NCI-H187 (cell line): ENCODE data around the gene SIAH3.

Experiments
- DNase-seq, 2 experiments: peaks; one replicate each; lab custom pipeline; 2025; lab: John Stamatoyannopoulos, UW

The SIAH3 gene

DNA sequence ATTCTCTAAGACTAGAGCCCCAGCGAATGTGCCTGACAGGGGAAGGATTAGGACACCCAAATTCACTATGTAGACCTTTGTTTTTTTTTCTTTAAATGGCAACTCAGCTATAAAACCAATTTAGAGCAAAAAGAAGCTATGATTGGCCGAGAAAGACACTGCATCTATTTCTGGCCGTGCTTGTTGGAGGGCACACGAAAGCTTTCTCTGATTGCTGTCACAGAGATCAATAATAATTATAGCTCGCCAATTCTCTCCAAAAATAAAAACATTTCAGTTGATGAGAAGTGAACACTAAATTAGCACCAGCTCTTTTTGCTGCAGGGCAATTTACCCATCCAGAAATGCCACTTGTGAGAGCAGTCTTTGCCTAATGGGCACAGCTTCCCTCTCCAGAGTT is 118.2 kb downstream of the SIAH3 start:
- no peak for DNase-seq

DNA sequence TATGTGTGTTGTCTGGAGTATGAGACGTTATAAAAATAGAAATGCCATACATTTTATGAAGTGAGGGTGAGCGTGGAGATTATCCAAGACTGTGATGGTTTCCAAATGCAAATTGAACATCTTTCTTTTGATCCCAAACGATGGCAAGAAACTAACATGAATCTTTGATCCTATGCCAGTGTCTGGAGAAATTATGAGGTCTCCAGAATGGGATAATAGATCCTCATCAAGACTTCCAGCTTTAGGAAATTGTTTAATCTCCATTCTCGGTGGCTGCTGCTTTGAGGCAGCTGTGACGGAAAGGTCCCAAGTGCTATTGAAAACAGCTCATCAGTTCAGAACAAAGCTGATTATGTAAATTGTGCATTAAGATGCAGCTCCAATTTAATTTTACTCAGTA is 118.6 kb downstream of the SIAH3 start:
- DNase-seq: no peak

DNA sequence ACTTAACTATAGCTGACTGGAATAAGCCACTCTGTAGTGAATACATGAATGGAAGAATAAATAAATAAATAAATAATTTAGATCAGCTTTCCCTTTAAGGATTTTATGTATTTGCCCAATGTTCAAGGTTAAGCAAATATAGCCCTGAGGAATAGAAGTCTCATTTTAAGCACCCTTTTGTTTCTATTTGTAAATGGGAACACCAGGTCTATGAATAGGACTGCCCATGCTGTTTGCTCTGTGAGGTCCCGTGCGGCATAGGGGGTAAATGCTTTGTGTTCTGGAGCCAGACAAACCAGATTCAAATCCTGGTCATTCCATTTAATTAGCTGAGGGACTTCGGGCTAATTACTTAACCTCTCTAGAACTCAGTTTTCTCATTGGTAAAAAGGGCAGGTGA is 120.1 kb downstream of the SIAH3 start:
- no peak for DNase-seq

DNA sequence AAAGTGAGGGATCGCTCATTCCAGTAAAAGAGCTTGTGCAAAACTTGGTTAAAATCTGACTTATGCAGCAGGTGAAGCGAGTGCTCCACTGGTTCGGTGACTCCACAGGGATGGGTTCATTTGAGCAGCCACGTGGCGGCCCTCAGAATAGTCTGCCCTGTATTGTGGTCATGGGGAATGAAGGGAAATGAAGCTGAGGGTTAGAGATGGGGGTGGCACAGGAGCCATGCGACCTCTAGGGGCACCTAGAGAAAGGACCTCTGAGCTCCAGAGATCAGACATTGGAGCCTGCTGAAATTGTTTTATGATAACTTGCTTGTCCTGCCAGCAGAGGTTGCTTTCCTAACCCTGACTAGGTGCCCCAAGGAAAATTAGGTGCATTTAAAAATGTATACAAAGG is 122.8 kb downstream of the SIAH3 start:
- no peak for DNase-seq
